DOHH2 (cell line): ENCODE data around the gene PLCB4.

ENCODE experiments used
- EZH2phosphoT487 ChIP-seq: fragments of 200-600 bp; sonication (generic); IDR thresholded peaks from 2 replicates; pipeline ENCODE4 v1.6.1; 2017; ENCODE audit warnings: borderline replicate concordance, mild to moderate bottlenecking, antibody characterized with exemption, low read length, moderate library complexity, mixed read lengths
- TF ChIP-seq, protein P1 (sequence below): fragments of 200-600 bp; sonication (generic); IDR thresholded peaks from one replicate; pipeline ENCODE4 v1.5.1; 2014; ENCODE audit warnings: antibody characterized with exemption, mild to moderate bottlenecking, low read depth, low read length; ENCODE audit not compliant: poor library complexity, severe bottlenecking

DNA sequence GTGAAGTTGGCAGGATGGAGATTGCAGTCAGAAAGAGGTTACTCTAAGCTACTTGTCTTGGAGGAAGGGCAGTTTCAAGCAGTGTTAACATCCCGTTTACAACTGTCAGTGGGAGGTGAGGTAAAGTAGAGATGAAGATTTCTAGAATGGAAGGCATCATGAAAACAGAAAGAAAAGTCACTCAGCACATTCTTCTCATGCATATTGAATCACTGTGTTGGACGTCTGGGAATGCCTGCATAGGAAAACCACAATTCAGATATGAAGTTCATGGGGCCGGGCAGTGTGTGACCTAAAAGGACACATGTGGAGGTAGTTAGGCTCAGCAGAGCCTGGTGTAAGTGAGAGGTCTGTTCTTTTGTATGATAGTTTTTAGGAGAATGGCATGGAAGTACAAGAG lies 372.0 kb downstream of the PLCB4 start:
- TF ChIP-seq, protein P1, sequence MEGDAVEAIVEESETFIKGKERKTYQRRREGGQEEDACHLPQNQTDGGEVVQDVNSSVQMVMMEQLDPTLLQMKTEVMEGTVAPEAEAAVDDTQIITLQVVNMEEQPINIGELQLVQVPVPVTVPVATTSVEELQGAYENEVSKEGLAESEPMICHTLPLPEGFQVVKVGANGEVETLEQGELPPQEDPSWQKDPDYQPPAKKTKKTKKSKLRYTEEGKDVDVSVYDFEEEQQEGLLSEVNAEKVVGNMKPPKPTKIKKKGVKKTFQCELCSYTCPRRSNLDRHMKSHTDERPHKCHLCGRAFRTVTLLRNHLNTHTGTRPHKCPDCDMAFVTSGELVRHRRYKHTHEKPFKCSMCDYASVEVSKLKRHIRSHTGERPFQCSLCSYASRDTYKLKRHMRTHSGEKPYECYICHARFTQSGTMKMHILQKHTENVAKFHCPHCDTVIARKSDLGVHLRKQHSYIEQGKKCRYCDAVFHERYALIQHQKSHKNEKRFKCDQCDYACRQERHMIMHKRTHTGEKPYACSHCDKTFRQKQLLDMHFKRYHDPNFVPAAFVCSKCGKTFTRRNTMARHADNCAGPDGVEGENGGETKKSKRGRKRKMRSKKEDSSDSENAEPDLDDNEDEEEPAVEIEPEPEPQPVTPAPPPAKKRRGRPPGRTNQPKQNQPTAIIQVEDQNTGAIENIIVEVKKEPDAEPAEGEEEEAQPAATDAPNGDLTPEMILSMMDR, result no peak
- no peak for TF ChIP-seq EZH2phosphoT487
